Hepatic stellate cell (primary cell): Measurements from ENCODE around the gene LMBRD1.
A peak's percentile ranks its signal among the peaks of the same experiment; 100 is the strongest.
"Not testable (repeated sequence)": the region's sequence is repeated elsewhere in the genome, so short reads cannot be mapped to it uniquely, and the experiment has no call there.

Experiments used
- DNase-seq: peaks from one replicate; pipeline ENCODE4 v3.0.0; 2011; ENCODE audit warnings: low spot score

Gene LMBRD1

GRCh38 chr6:69732640-69733039, 64.2 kb downstream of the LMBRD1 start:
- no peak for DNase-seq

- no peak for DNase-seq
Measured at GRCh38 chr6:69732045-69732444, 64.8 kb downstream of the LMBRD1 start.

DNA sequence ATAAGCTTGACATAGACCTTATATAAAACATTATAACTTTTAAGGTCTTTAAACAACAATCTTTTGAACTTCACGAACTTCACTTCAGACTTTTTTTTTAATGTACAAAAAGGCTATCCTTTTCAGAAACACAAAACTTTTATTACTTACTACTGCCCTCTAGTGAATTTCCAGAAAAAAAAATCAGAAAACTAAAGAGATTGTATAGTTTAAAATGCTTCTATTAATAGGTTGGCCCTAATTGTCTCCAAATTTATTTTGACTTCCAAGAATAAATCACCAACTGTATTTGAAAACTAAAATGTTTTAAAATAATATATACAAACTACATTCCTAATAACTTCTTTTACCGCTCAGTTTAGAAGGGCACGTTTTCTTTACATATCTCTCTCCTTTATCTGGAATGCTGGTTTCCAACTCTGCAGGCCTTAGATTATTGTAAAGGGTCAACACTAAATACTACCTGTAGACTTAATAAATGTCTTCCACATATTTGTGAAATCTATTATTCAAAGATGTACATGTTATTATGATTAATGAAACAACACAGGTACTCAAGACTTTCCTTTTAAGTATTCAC, 66.8 kb downstream of the LMBRD1 start:
- no peak for DNase-seq

- DNase-seq = no peak
Measured at GRCh38 chr6:69722683-69723082, 74.1 kb downstream of the LMBRD1 start.

- peak; percentile 15 for DNase-seq
Measured at GRCh38 chr6:69719602-69720193, 77.1 kb downstream of the LMBRD1 start.

DNA sequence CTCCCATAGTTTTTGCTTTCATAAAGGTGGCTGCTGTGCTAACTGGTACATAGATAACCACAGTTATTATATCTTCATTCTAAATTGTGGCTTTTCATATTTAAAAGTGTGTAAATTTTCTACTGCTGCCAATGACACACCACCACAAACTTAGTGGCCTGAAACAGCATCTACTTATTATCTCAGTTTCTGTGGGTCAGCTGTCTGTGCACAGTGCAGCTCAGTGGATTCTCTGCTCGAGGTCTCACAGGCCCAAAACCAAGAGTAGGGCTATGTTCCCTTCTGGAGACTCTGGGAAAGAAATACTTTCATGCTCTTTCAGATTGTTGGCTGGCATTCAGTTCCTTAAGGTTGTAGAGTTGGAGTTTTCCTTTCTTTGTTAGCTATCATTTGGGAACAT, 90.1 kb downstream of the LMBRD1 start:
- DNase-seq = no peak

- DNase-seq = no peak
Measured at GRCh38 chr6:69705954-69706353, 90.9 kb downstream of the LMBRD1 start.

- no peak for DNase-seq
Measured at GRCh38 chr6:69704916-69705315, 91.9 kb downstream of the LMBRD1 start.

GRCh38 chr6:69699655-69700054, 97.2 kb downstream of the LMBRD1 start:
- DNase-seq = no peak

DNA sequence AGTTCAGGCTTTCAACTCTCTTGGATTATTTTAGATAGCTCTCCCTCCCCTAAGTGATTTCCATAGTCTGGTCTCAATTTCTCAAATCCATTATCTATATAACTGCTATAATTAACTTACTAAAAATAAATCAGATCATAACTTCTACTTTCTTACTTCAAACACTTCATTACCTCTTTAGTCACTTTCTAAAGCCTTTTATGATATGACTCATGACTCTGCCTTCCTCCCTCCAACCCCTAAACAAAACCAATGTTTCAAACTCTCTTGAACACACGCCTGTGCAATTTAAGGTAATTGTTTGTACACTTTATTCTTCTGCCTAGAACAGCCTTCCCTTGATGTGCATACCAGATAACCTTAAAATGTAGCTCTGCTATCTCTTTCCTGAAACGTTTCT, 100.5 kb downstream of the LMBRD1 start:
- no peak for DNase-seq

- DNase-seq = peak; percentile 1
Measured at GRCh38 chr6:69693762-69694161, 103.0 kb downstream of the LMBRD1 start.

- no peak for DNase-seq
Measured at GRCh38 chr6:69690986-69691385, 105.8 kb downstream of the LMBRD1 start.

GRCh38 chr6:69680302-69680701, 116.5 kb downstream of the LMBRD1 start:
- DNase-seq = no peak

GRCh38 chr6:69673298-69673697, 123.5 kb downstream of the LMBRD1 start:
- no peak for DNase-seq

DNA sequence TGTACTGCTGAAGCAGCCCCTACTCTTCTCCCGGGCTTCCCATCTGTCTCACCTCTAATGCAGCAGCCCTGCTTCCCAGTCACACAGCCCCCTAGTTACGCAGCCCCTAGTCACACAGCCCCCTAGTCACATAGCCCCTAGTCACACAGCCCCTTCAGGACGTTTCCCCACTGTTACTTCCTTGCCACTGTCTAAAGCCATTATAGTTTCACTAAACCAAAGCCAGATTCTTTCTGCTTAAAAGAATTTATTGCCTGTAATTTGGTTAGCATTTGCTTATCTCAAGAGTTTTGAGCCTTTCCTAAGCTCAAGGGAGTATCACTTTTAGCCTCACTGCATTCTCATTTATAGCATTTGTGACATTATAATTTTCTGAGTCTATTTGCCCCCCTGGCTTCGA, 127.9 kb downstream of the LMBRD1 start:
- no peak for DNase-seq

- not testable (repeated sequence) for DNase-seq
Measured at GRCh38 chr6:69666779-69667178, 130.0 kb downstream of the LMBRD1 start.

DNA sequence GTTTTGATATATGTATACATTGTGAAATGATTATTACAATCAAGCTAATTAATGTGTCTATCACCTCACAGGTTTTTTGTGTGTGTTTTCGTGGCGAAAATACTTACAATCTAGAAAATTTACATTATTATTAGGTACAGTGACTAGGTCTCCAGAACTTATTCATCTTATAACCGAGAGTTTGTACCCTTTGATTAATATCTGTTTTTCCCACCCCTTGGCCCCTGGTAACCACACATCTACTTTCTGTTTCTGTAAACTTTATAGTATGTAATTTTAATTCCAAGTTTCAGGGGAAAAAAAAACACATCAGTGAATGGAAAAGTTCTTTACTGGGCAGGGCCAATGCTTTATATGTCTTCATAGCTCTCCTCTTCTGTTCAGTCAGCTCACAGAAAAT, 131.4 kb downstream of the LMBRD1 start:
- DNase-seq = no peak

DNA sequence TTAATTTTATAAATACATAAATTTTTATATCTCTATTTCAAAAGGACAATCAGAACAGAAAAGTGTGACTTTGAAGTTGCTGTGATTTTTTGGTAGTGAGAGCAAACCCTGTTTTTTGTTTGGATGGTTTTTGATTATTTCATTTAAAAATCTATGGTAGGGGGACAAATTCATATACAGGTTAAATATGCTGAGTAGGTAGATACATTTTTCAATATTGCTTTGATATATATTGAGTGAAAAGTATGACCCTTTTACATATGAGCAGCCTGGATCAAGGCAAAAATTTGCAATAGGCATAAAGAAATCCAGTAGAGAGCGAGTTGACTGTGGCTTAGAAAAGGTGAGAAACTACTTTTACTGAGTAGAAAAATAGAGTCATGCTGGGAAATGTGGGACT, 132.3 kb downstream of the LMBRD1 start:
- no peak for DNase-seq

DNA sequence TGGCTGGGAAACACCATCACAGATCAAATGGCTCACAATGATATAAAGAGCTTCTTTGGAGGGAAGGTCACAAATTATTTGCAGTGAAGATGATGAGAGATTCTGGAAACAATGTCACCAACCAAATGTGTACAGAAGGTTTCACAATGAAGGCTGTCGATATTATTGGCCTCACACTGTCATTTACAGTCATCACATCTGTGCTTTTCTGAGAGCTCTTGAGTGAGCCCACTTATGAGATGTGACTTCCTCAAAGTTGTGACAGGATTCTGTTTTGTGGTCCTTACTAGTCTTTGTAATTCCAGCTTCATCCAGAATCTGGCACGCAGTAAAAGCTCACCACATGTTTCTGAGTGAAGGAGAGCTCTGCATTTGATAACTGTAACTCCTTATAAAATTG, 133.6 kb downstream of the LMBRD1 start:
- DNase-seq = no peak

DNA sequence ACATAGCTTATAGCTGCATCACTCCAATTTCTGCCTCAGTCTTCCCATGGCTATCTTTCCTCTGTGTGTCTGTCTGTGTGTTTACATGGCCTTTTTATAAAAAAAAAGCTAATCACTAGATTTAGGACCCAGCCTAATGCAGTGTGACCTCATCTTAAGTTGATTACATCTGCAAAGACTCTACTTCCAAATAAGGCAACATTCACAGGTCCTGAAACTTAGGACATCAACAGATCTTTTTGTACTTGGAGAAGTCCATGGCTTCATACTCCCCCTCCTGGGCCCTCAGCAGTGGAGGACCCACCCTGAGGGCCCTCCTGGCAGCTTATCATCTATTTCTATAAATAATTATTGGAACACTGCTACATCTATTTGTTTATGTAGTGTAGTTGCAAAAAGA, 146.1 kb downstream of the LMBRD1 start:
- DNase-seq = no peak

DNA sequence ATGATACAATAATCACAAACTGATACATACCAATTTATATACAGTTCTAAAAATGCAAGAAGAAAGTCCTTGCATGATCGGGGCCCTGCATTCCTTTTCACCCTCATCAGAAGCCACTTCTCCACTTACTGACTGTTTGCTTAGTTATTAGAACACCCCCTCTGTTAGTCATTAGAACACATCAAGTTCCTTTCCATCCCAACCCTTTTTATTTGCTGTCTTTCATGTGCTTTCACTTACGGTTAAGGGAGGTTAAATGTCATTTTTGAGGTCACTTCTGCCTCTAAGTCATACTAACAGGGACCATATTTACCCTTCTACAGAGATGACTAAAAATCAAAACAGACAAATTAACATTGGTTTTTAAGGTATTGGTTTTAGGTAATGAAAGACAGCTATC, 149.1 kb downstream of the LMBRD1 start:
- DNase-seq = peak; percentile 24

DNA sequence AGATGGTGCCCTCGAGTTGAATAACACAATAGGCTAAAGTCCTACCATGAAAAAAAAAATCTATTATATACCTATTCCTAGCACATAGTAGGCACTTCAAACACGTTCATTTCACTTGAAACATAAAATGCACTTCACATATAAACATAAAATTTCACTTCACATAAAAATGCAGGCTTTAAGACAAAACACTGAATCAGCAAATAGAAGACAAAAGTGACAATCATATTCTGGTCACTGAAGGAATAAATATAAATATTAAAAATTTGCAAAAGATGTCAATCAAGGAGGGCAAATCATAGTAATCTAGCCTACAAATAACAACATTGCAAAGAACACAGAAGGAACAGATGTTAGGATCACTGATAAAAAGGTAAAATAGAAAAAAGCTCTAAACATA, 153.1 kb downstream of the LMBRD1 start:
- no peak for DNase-seq

DNA sequence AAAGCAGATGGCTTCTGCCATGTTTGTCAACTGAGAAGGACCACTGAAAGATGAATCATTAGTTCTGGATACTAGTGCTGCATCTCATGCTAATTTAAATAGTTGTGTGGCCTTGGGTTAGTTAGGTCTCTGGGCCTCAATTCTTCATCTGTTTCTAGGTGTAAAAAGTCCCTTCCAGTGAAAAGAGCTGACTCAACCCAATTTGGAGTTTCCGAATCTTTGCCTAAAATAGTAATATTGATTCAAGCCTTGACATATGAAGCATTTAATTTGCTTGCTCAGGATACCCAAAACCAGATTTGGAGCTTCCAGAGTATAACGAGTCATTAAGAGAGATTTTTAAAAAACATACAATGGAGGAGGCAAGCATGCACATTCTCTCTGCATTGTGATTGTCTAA, 163.9 kb downstream of the LMBRD1 start:
- DNase-seq = no peak

DNA sequence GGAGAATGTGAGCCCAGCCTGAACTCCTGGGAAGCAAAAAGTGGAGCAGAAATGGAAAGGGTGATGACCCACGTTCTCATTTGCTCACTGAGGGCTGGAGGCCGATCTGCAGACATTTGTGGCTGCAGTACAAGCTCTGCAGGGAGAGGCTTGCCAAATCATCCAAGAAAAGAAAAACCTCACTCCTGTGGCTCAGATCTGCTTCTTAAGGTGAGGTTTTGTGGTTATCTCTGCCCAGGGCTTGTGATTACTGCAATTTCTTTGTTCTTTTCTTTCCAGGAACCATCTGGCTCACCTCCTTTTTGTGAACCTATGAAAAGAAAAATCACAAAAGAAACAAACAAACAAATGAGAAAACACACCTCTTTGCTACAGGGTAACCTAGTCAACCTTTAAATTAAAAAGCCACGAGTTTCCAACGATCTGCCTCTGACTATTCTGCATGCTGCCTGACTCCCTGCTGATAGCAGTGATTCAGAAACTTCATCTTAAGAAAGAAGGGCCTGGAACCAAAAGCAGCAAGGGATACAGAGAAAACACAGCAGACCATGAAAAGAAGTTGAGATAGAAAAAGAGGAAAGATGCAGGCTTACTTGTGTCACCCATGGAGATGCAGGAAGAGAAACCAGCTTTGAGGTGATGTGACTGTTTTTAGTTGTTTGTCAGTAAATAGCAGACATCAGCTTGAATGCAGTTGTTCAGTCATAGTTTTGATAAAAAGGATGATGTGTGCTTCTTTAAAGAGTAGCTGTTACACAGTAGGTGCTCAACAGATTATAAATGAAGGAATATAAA, 165.1 kb downstream of the LMBRD1 start:
- no peak for DNase-seq
